Large intestine (tissue), 3 donors: Measurements from ENCODE around the gene KLHL29. TPM values are rescaled to one million over a fixed set of nuclear protein-coding genes. Genes with fewer than 3 reads are reported as not detected.

Source experiments
- DNase-seq, 2 donors: peaks; one replicate each; pipeline versions ENCODE4 v3.0.0 to v3.0.0-alpha.2; 2013
- H3K27ac ChIP-seq: one replicate; pipeline ENCODE4 v1.5.1; 2013; ENCODE audit warnings: low read length
- H3K27me3 ChIP-seq: 2 replicates; pipeline ENCODE4 v1.6.1; 2013; ENCODE audit warnings: low read length; ENCODE audit not compliant: control insufficient read depth, insufficient read depth
- H3K36me3 ChIP-seq: 2 replicates; pipeline ENCODE4 v1.6.1; 2013; ENCODE audit warnings: low read length; ENCODE audit not compliant: control insufficient read depth, insufficient read depth
- H3K4me1 ChIP-seq: one replicate; pipeline ENCODE4 v1.6.1; 2013; ENCODE audit warnings: low read length; ENCODE audit not compliant: control insufficient read depth, insufficient read depth
- H3K4me3 ChIP-seq: one replicate; pipeline ENCODE4 v1.5.1; 2013; ENCODE audit warnings: low read length
- H3K9me3 ChIP-seq: one replicate; pipeline ENCODE4 v1.6.1; 2013; ENCODE audit warnings: mild to moderate bottlenecking, low read depth, low read length, moderate library complexity; ENCODE audit not compliant: control insufficient read depth
- WGBS: methylation state at CpG from one replicate; pipeline ENCODE4 v1.1.5; 2013; ENCODE audit warnings: low lambda C conversion rate; ENCODE audit not compliant: insufficient coverage; 5-methylcytosine and 5-hydroxymethylcytosine counted together
- polyA plus RNA-seq: library from polyadenylated mRNA; unstranded; fragments of 120-200 nt; gene quantifications from one replicate; pipeline ENCODE4 v1.2.1, GENCODE V29; 2013

The KLHL29 gene
- polyA plus RNA-seq, 1 donor: 5.9 TPM

DNA sequence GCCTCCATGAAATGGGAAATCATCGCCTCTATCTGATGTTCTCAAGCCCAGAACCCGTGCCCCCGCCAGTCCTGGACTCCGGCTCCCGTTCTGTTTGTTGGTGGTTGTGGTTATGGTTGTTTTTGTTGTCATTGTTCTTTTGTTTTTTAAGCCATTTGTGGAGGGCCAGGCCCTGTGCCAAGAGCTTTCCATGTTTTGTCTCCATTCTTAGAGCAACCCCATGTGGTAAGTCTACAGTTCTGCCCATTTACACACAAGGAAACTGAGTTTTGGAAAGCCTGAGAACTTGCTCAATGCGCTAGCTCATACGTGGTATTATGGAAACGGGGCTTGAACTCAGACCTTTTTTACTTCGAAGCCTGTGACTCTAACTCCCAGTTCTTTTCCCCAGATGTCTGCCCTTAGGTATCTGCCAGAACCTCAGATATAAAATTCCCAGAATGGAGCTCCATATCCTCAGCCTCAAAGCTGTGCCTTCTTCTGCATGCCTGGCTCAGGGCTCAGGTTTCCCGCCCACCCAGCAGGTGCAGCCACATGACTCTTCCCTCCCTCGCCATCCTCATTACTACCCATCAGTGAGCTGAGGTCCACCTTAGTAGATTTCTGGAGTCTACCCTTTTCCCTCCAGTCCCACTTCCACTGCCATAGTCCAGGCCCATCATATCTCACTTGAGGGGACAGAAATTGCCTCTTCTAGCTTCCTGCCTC is 194.1 kb downstream of the KLHL29 start:
- WGBS: 100% methylated on average over 1 of the region's 11 CpGs
- no peaks in the 10 kb centered on the region for H3K36me3 ChIP-seq
- H3K4me3 ChIP-seq: no peak overlapping the region
- H3K9me3 ChIP-seq: no peaks in the 10 kb centered on the region
- no peaks in the 10 kb centered on the region for H3K4me1 ChIP-seq
- DNase-seq: no peak
- peaks cover 5% of the 10 kb centered on the region for H3K27me3 ChIP-seq
- H3K27ac ChIP-seq: no peak overlapping the region

- Histone ChIP-seq H3K4me1 (no peaks in the 10 kb centered on the region), H3K27me3 (peaks cover 1% of the 10 kb centered on the region), H3K36me3 (no peaks in the 10 kb centered on the region), H3K9me3 (no peaks in the 10 kb centered on the region), H3K4me3 (no peak overlapping the region), H3K27ac (no peak overlapping the region)
- DNase-seq: no peak
- WGBS: no CpG with 5 or more reads among the region's 5 CpGs
Observed at GRCh38 chr2:23579674-23580073, 194.7 kb downstream of the KLHL29 start.

GRCh38 chr2:23583467-23583866 is 198.5 kb downstream of the KLHL29 start:
- Histone ChIP-seq H3K4me3 (no peak overlapping the region), H3K27me3 (no peaks in the 10 kb centered on the region), H3K27ac (no peak overlapping the region), H3K9me3 (no peaks in the 10 kb centered on the region), H3K36me3 (no peaks in the 10 kb centered on the region), H3K4me1 (no peaks in the 10 kb centered on the region)
- DNase-seq: no peak
- WGBS: no CpG with 5 or more reads among the region's 8 CpGs

DNA sequence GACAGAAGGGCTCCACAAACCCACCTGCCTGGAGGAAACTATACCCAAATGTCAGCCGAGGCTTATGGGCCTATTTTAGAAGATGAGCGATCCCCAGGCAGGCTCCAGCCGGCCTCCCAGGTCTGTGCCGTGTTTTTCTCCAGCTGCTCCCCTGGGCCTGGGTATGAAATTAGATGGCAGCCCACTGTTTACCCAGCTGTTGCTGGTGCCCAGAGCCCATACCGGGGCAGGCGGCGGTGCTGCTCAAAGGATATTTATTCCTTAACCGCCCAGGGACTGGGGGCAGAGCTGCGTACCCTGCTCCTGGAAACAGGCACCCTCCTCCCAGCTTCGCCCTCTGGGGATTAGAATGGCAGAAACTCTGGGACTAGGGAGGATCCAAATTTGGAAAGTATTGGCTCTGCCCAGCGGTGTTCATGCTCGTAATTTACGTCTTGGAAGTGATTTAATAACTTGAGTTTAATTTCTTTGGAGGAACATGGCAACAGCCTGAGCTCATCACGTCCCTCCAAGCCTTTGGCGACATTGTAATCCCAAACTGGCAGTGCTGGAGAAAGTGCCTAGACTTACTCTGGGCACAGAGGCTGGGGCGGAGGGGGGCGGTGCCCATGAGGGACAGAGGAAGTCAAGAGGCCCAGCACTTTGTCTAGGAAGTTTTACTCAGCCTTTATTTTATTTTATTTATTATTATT is 199.2 kb downstream of the KLHL29 start:
- Histone ChIP-seq H3K36me3 (no peaks in the 10 kb centered on the region), H3K27ac (no peak overlapping the region), H3K9me3 (no peaks in the 10 kb centered on the region), H3K27me3 (no peaks in the 10 kb centered on the region), H3K4me1 (no peaks in the 10 kb centered on the region), H3K4me3 (no peak overlapping the region)
- DNase-seq: no peak
- WGBS: 90% methylated on average over 2 of the region's 17 CpGs

DNA sequence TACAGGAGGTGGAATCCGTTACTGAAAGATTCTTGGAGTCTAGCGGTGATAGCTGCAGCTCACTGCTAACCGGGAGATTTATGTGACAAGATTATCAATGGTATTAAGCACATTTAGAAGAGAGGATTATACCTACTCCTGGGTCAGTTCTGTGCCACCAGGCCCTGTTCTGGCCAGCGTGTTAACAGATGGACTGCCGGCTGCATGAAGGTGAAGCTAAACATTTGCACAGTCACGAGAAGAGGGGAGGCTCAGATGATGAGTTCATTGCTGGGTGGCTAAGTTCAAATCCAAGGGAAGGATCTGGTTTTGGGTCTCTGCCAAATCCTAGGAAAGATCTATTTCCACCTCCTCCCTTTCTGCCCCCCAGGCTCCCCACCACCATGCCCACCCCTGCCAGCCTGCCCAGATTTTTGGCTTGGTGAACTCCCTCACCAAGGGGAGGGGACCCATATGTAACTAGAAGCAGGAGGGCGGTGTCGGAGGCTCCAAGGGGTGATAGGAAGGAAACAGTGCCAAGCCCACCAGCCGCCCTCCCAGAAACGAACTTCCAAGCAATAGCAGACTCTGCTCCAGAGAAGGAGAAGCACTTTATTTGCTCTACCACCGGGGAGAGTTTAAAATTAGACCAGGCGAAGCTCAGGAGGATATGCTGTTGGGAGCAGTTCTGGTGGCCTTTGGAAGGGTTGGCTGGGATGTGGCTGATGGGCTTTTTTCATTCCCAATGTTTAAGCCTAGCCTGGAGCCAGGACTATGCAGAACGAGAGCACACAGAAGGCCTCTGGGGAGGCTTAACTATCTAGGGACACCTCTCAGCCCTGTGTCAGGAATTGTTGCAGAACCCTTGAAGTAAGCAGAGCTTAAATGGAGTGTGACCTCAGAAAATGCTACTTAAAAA is 200.5 kb downstream of the KLHL29 start:
- Histone ChIP-seq H3K27ac (no peak overlapping the region), H3K36me3 (no peaks in the 10 kb centered on the region), H3K4me1 (no peaks in the 10 kb centered on the region), H3K4me3 (no peak overlapping the region), H3K9me3 (no peaks in the 10 kb centered on the region), H3K27me3 (no peaks in the 10 kb centered on the region)
- WGBS: no CpG with 5 or more reads among the region's 13 CpGs
- no peak for DNase-seq

GRCh38 chr2:23586741-23587306 is 201.8 kb downstream of the KLHL29 start:
- no peaks in the 10 kb centered on the region for H3K4me1 ChIP-seq
- H3K36me3 ChIP-seq: no peaks in the 10 kb centered on the region
- no peak for DNase-seq
- no peaks in the 10 kb centered on the region for H3K27me3 ChIP-seq
- no peaks in the 10 kb centered on the region for H3K9me3 ChIP-seq
- H3K27ac ChIP-seq: no peak overlapping the region
- no peak overlapping the region for H3K4me3 ChIP-seq
- 82% methylated on average over 4 of the region's 15 CpGs for WGBS

DNA sequence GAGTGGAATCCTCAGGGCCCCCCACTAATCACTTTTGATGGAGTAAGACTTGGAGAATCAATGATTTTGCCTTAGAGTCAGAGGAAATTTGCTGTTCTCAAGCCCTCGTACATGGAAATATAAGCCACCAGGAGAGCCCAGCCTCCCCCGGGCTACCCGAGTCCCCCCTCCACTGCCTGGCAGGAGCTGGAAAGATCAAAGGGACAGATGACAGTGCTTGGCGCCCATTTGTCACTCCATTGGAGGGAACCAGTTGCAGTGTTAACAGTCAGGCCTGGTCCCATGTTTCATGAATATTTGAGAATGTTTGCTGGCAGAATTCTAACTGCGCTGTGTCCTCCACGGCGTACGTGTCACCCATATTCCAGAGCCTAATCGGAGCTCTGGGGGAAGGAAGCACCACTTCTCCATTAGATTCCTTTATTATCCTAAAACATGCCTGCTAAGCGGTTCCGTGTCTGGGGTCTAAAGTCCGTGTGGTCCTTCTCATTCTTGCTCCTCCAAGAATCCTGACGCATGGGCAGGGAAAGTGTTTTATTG is 202.4 kb downstream of the KLHL29 start:
- no peaks in the 10 kb centered on the region for H3K36me3 ChIP-seq
- no peaks in the 10 kb centered on the region for H3K27me3 ChIP-seq
- WGBS: no CpG with 5 or more reads among the region's 13 CpGs
- H3K4me1 ChIP-seq: no peaks in the 10 kb centered on the region
- H3K4me3 ChIP-seq: no peak overlapping the region
- H3K9me3 ChIP-seq: no peaks in the 10 kb centered on the region
- H3K27ac ChIP-seq: no peak overlapping the region
- DNase-seq: peak in 1 of 2 donors; percentile 32

DNA sequence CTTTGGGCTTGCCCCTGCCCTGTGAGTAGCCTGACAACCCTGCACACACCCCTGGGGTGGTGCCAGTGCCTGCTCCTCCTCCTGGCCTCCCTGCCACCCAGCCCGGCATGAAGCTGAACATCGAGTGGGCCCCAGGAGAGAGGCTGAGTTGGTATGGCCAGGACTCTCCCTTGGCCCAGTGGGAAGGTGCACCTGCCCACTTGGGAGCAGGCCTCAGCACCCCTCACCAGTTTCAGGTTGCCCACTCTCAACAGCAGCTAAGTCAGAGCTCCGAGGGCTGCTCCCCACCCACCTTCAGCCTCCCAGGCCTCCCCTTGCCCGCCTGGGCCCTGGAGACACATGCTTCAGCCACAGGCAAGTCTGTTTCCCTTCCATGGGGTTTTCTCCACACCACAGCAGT is 203.1 kb downstream of the KLHL29 start:
- Histone ChIP-seq H3K4me1 (no peaks in the 10 kb centered on the region), H3K36me3 (no peaks in the 10 kb centered on the region), H3K4me3 (no peak overlapping the region), H3K9me3 (no peaks in the 10 kb centered on the region), H3K27me3 (peaks cover 3% of the 10 kb centered on the region), H3K27ac (no peak overlapping the region)
- no CpG with 5 or more reads among the region's 4 CpGs for WGBS
- no peak for DNase-seq

- no CpG with 5 or more reads among the region's 18 CpGs for WGBS
- no peak for DNase-seq
- Histone ChIP-seq H3K36me3 (no peaks in the 10 kb centered on the region), H3K4me1 (no peaks in the 10 kb centered on the region), H3K9me3 (no peaks in the 10 kb centered on the region), H3K4me3 (no peak overlapping the region), H3K27me3 (peaks cover 9% of the 10 kb centered on the region), H3K27ac (no peak overlapping the region)
Observed at GRCh38 chr2:23588508-23589201, 203.7 kb downstream of the KLHL29 start.
